Type B pancreatic cell (in vitro differentiated cells): Measurements from ENCODE around the gene KRT81. TPM values are rescaled to one million over a fixed set of nuclear protein-coding genes. Genes with fewer than 3 reads are reported as not detected.

Experiments used
- DNase-seq: peaks from one replicate; pipeline ENCODE4 v3.0.0; 2021; ENCODE audit warnings: mixed read lengths; ENCODE audit not compliant: unreplicated experiment; ENCODE audit errors: extremely low spot score
- H3K27ac Mint-ChIP-seq: 2 replicates; pipeline ENCODE4 v1.8.0; 2021; ENCODE audit warnings: mild to moderate bottlenecking, mixed read lengths
- H3K27me3 Mint-ChIP-seq: 2 replicates; pipeline ENCODE4 v1.8.0; 2021; ENCODE audit warnings: mixed read lengths
- H3K36me3 Mint-ChIP-seq: 2 replicates; pipeline ENCODE4 v1.8.0; 2021; ENCODE audit warnings: mixed read lengths
- H3K4me1 Mint-ChIP-seq: one replicate; pipeline ENCODE4 v1.8.0; 2021; ENCODE audit warnings: mixed read lengths; ENCODE audit not compliant: unreplicated experiment
- H3K4me3 Mint-ChIP-seq: 2 replicates; pipeline ENCODE4 v1.8.0; 2021; ENCODE audit warnings: mild to moderate bottlenecking, mixed read lengths
- H3K9me3 Mint-ChIP-seq: 2 replicates; pipeline ENCODE4 v1.8.0; 2021; ENCODE audit warnings: mixed read lengths
- total RNA-seq: library from RNA; stranded (reverse); gene quantifications from 2 replicates; pipeline ENCODE4 v1.2.1, GENCODE V29; 2021; ENCODE audit warnings: low replicate concordance
- TF ChIP-seq, protein P1 (sequence below): fragments of 200-600 bp; sonication (generic); conservative IDR thresholded peaks from 2 replicates; pipeline ENCODE4 v1.5.0; 2021; ENCODE audit warnings: antibody characterized with exemption, mild to moderate bottlenecking

Gene KRT81
- total RNA-seq, 1 donor from 2014 or later: 0.31 TPM

- Mint-ChIP-seq H3K9me3 (no peaks in the 10 kb centered on the region), H3K36me3 (no peaks in the 10 kb centered on the region), H3K27me3 (peaks cover 49% of the 10 kb centered on the region), H3K4me3 (no peak overlapping the region), H3K4me1 (no peaks in the 10 kb centered on the region), H3K27ac (no peak overlapping the region)
- no peak for DNase-seq
- TF ChIP-seq, protein P1, sequence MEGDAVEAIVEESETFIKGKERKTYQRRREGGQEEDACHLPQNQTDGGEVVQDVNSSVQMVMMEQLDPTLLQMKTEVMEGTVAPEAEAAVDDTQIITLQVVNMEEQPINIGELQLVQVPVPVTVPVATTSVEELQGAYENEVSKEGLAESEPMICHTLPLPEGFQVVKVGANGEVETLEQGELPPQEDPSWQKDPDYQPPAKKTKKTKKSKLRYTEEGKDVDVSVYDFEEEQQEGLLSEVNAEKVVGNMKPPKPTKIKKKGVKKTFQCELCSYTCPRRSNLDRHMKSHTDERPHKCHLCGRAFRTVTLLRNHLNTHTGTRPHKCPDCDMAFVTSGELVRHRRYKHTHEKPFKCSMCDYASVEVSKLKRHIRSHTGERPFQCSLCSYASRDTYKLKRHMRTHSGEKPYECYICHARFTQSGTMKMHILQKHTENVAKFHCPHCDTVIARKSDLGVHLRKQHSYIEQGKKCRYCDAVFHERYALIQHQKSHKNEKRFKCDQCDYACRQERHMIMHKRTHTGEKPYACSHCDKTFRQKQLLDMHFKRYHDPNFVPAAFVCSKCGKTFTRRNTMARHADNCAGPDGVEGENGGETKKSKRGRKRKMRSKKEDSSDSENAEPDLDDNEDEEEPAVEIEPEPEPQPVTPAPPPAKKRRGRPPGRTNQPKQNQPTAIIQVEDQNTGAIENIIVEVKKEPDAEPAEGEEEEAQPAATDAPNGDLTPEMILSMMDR: no peak
Observed at GRCh38 chr12:52300796-52301691, 9.7 kb upstream of the KRT81 start.

- Mint-ChIP-seq H3K27me3 (peaks cover 55% of the 10 kb centered on the region), H3K36me3 (no peaks in the 10 kb centered on the region), H3K27ac (no peak overlapping the region), H3K9me3 (no peaks in the 10 kb centered on the region), H3K4me1 (no peaks in the 10 kb centered on the region), H3K4me3 (no peak overlapping the region)
- TF ChIP-seq, protein P1: no peak
- DNase-seq: no peak
Observed at GRCh38 chr12:52298677-52299190, 7.4 kb upstream of the KRT81 start.

DNA sequence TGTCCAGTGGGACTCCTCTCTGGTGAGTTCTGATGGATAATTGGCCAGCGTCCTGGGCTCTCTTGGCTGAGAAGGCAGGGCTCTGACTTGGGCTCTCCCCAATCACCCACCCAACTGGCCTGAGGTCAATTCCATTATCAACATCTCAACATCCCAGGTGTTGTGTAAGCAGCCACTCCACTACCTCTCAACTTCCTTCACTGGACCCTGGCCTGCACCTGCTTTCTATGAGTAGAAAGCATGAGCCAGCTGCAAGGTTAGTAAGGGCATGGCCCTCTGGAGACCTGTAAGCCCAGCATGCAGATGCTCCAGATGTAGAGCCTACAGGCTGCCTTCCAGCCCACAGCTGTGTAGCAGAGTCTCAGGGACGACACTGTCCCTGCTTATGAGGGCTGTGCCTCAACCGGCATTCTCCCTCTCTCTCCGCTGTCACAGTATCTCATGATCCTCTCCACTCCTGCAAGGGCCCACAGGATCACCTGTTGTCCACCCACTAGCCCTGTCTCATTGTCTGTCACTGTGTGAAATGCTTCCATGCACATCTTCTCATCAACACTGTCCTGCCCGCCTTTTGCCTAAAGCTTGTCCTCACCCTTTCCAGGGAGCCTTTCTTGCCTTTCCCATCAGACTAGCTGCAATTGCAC, 5.4 kb upstream of the KRT81 start:
- Mint-ChIP-seq H3K27me3 (peaks cover 63% of the 10 kb centered on the region), H3K27ac (no peak overlapping the region), H3K36me3 (no peaks in the 10 kb centered on the region), H3K4me3 (no peak overlapping the region), H3K4me1 (no peaks in the 10 kb centered on the region), H3K9me3 (no peaks in the 10 kb centered on the region)
- no peak for DNase-seq
- TF ChIP-seq, protein P1: no peak

- Mint-ChIP-seq H3K36me3 (no peaks in the 10 kb centered on the region), H3K27me3 (peaks cover 58% of the 10 kb centered on the region), H3K9me3 (no peaks in the 10 kb centered on the region), H3K27ac (no peak overlapping the region), H3K4me3 (no peak overlapping the region), H3K4me1 (no peaks in the 10 kb centered on the region)
- no peak for DNase-seq
- TF ChIP-seq, protein P1: no peak
Observed at GRCh38 chr12:52295663-52296062, 4.3 kb upstream of the KRT81 start.

DNA sequence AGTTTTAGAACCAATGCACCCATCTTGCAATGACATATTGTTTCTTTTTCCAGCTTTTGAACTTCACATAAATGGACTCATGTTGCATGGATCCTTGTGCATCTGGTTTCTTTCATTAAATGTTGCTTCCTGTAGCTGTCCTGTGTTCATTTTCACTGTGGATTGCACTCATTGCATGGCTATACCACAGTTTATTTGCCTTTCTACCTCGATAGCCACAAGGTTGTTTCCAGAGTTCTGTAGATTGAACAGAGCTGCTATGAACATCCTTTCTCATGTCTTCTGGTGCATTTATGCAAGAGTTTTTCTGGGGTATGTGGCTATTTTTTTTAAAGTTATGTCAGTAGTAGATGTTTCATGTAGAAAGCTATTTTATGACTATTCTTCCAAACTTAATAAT, 3.5 kb upstream of the KRT81 start:
- H3K27me3 Mint-ChIP-seq: peaks cover 52% of the 10 kb centered on the region
- no peaks in the 10 kb centered on the region for H3K36me3 Mint-ChIP-seq
- no peak overlapping the region for H3K27ac Mint-ChIP-seq
- no peak for DNase-seq
- TF ChIP-seq, protein P1: no peak
- no peaks in the 10 kb centered on the region for H3K9me3 Mint-ChIP-seq
- no peaks in the 10 kb centered on the region for H3K4me1 Mint-ChIP-seq
- H3K4me3 Mint-ChIP-seq: no peak overlapping the region
